ENCODE results near the gene LCP1. TPM values are rescaled to one million over a fixed set of nuclear protein-coding genes. Genes with fewer than 3 reads are reported as not detected.

LCP1 gene
- total and polyA plus RNA-seq, 2 of the 13 experiments (the other 11 are each of a cell fraction or from before 2014, with no cell fraction given): 1.6 TPM

- Histone ChIP-seq H3K4me3 (replicated peaks in 1 of 3; ENCODE audit: insufficient read depth in 1 of 3, low read depth in 2 of 3, low read length in 3 of 3) (no peak overlapping the region), H3K27me3 (ENCODE audit: control insufficient read depth in 1 of 2, insufficient read depth in 2 of 2, low read length in 2 of 2) (no peaks in the 10 kb centered on the region), H3K9ac (ENCODE audit: insufficient read depth, low read depth, low read length) (no peak overlapping the region), H3K9me3 (ENCODE audit: low read length) (no peaks in the 10 kb centered on the region), H2AFZ (ENCODE audit: low read length) (no peak overlapping the region), H3K36me3 (replicated peaks in 1 of 2; ENCODE audit: control insufficient read depth in 1 of 2, insufficient read depth in 2 of 2, low read length in 2 of 2) (no peaks in the 10 kb centered on the region), H3K4me2 (ENCODE audit: low read depth, low read length) (no peak overlapping the region), H3K4me1 (ENCODE audit: insufficient read depth, low read length) (peaks cover 12% of the 10 kb centered on the region; the same call in 1 of the 2 replicates), H3K27ac (ENCODE audit: extremely low read length, insufficient read depth, low read length) (no peak overlapping the region), H4K20me1 (ENCODE audit: insufficient read depth, low read length) (no peaks in the 10 kb centered on the region), H3K79me2 (ENCODE audit: insufficient read depth, low read length) (no peaks in the 10 kb centered on the region)
- POLR2A ChIA-PET: no interaction called here
- CTCF ChIA-PET (ENCODE audit: low intra/inter-chr PET ratio, low total read pairs): no interaction called here
- 12% methylated on average over 3 of the region's 3 CpGs for WGBS (ENCODE audit: low lambda C conversion rate)
- TF ChIP-seq RFXANK (CRISPR knock-in tag; IDR thresholded peaks at IDR 0.05): no peak
- no peak for TF ChIP-seq MTA3 (CRISPR knock-in tag; IDR thresholded peaks at IDR 0.05)
- TF ChIP-seq HMGXB3 (CRISPR knock-in tag; IDR thresholded peaks at IDR 0.05; ENCODE audit: borderline replicate concordance): no peak
- no peak for TF ChIP-seq GPN1 (CRISPR knock-in tag; IDR thresholded peaks at IDR 0.05; ENCODE audit: borderline replicate concordance)
- no peak for TF ChIP-seq SCMH1 (CRISPR knock-in tag; IDR thresholded peaks at IDR 0.05; ENCODE audit: borderline replicate concordance)
- no peak for TF ChIP-seq GTF3A (CRISPR knock-in tag; conservative IDR thresholded peaks at IDR 0.05)
- no peak for TF ChIP-seq SMARCE1 (IDR thresholded peaks at IDR 0.05; ENCODE audit: borderline replicate concordance)
- no peak for TF ChIP-seq MED1 (CRISPR knock-in tag; IDR thresholded peaks at IDR 0.05)
- no peak for TF ChIP-seq ZMAT3 (CRISPR knock-in tag; conservative IDR thresholded peaks at IDR 0.05)
- no peak for TF ChIP-seq KLF11 (CRISPR knock-in tag; IDR thresholded peaks at IDR 0.05)
- TF ChIP-seq SETDB1 (CRISPR knock-in tag; IDR thresholded peaks at IDR 0.05; ENCODE audit: borderline replicate concordance): no peak
- TF ChIP-seq TRIM22 (IDR thresholded peaks at IDR 0.05): no peak
- TF ChIP-seq ZNF543 (CRISPR knock-in tag; IDR thresholded peaks at IDR 0.05): no peak
- TF ChIP-seq ELF1 (CRISPR knock-in tag; IDR thresholded peaks at IDR 0.05): no peak
- no peak for FAIRE-seq
- DNase-seq (ENCODE audit: low spot score): no peak
- ATAC-seq: no peak
- in situ Hi-C loops (cut with HindIII; ENCODE audit: extremely low pct_ligation_motif_present, low pct_unique_long_range_greater_than_20kb) (no loop called here), intact Hi-C loops (cut with micrococcal nuclease; ENCODE audit: unreplicated experiment) (no loop called here)
- BruUV-seq (replicated peaks): no TSS peak
These were observed 14.9 kb downstream of the LCP1 start for GRCh38 chr13:46166947-46167610.
